Activated CD4-positive, alpha-beta T cell treated with anti-CD3 and anti-CD28 coated beads for 48 hours (primary cell): Measurements from ENCODE around the gene ELOB.

ENCODE experiments used
- DNase-seq: peaks from one replicate; pipeline ENCODE4 v3.0.0-alpha.2; 2020

Gene ELOB

DNA sequence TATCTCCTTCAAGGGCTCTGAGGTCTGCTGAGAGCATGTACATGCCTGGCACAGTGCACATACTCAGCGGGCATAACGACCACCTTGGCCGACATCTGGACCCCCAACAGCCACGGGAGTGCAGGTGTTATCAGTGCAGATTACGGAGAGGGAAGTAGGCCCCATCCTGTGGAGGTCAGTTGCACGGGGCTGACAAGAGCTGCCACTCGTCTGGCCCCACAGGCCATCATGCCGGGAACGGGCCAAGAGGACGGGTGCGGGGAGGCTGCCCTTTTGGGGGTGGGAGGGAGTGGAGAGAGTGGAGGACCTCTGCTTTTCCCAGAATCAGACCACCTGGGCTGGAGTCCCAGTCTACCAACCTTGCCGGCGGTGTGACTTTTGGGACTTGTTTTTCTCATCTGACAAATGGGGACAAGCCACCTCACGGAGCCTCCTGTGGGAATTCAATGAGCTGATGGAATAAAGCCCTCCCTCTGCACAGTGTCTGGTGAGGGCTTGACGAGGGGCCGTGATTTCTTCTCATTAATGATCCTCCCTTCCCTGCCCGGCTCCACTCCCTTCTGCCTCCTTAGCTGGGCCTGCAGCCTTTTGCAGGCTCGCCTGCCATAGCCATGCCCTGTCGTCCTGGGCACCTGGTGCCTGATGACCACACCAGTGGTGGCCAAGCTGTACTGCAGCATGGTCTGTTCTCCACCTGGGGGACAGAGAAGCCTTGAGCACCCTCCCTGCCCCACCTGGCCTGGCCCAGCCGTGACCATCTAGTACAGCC is 5.7 kb upstream of the ELOB start:
- DNase-seq, result no peak

- DNase-seq, result no peak
These were observed 3.2 kb upstream of the ELOB start for GRCh38 chr16:2779978-2780898.

- DNase-seq, result no peak
These were observed 2.3 kb upstream of the ELOB start for GRCh38 chr16:2779151-2779920.

DNA sequence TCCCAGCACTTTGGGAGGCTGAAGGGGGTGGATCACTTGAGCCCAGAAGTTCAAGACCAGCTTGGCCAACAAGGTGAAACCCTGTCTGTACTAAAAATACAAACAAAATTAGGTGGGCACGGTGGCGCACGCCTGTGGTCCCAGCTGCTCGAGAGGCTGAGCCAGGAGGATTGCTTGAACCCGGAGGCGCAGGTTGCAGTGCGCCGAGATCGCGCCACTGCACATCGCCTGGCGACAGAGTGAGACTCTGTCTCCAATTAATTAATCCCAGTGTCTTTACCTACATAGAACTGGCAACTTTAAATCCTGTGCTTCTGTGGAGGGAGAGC is 1.5 kb upstream of the ELOB start:
- DNase-seq, result no peak

DNA sequence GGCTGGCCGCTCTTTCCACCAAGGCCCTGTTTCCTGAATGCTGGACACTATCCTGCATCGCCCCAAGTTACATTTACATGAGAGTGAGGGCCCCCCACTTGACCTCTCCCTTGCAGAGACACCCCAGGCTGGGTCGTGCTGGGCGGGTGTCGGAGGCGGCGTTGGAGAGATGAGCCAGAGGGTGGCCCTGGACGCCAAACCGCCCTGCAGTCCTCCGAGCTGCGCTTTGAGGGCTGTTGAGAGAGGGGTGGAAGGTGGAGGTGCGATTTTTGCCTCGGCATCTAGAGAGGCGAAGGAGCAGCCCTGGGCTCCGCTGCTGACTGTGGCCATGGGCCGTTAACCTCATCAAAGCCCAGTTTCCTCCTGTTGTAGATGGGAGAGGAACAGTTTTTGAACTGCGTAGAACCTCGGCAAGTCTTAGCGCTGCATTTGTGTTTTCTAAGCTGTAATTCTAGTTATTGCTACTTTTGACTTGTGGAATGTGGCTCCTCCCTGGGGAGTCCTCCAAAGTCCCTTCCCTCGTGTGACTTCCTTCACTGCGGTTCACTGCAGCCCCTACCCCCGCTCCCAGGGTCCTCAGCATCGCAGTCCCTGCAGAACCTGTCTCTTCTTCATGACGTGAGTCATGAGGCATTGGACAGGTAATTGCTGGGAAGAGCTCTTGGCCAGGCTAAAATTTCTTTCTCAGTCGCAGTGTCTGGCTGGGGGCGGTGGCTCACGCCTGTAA is 986 bp upstream of the ELOB start:
- peak; percentile 45 for DNase-seq

DNA sequence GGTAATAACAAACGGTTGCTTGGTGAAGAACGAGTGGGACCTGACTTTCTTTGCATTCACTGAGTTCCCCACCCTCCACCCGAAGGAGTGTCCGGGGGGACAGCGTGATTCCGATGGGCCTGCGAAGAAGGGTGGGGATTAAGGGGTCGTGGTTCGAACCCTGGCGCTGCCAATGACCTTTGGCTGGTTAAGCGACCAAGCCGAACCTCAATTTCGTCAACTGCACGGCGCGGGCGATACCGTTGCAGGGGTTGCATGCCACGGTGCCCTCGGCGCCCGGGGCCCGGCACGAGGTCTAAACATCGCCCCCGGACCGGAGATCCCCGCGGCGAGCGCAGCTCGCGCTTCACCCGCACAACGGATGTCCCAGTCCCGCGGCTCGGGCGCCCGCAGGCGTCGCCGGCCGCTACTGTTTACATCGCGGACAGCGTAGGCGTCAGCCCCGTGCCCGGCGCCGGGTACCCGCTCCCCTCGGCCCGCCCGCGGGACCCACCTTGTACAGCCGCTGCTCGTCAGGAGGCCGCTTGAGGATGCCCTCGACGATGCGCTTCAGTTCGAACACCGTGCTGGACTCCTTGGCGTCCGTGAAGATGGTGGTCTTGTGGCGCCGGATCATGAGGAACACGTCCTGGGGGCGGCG is 460 bp downstream of the ELOB start:
- DNase-seq, result peak; percentile 56

DNA sequence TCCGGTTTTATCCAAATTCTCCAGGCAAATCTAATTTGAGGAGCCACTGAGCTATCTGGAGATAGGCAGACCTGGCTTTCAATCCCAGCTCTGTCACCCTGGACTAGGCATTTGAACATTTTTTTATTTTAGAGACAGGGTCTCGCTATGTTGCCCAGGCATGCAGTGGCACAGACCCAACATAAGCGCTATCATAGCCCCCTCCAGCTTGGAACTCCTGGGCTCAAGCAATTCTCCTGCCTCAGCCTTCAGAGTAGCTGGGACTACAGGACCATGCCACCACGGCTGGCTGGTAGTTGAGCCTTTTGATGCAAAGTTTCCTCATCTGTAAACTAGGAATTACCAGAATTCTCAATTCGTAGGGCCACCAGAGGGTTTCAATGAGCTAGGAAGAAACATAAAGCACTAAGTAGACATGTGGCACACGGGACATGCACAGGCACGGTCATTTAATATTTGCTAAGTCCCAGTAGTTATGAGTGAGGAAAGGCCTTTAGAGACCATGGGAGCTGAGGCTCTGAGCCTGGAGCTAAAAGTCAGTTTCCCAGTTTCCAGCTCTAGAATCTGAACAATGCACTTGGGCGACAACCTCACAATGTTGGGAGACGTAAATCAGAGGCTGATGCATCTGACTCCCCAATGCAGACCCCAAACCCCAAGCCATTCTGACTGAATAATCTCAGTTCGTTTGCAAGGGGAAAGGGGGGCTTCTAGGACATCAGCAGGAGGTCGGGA is 1.1 kb downstream of the ELOB start:
- no peak for DNase-seq

DNA sequence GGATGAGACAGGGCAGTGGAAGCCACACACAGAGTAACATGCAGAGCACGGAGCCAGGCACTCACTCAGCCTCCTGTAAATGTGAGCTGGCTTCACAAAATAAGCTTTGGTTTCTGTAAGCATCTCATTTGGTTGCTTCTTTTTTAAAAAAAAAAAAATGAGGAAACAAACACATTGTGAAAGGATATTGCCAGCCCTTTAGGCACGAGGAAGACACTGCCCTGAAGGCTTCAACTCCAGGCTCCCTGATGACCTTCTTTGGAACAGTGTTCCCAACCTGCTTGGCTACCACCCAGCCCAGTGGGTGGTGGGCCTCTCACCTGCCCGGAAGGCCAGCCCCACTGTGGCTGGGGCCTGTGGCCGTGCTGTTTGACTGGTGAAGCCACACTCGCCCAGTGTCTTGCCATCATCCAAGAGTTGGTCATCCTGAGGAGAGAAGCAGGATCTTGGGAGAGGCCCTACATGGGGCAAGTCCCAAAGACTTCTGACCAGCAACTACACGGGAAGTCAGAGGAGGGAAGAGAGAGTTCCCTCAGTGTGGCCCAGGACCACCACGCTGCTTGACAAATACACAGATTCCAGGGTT is 1.9 kb downstream of the ELOB start:
- no peak for DNase-seq

- DNase-seq, result no peak
These were observed 2.8 kb downstream of the ELOB start for GRCh38 chr16:2774161-2774891.

GRCh38 chr16:2773188-2773968 is 3.7 kb downstream of the ELOB start:
- DNase-seq, result no peak

GRCh38 chr16:2771496-2772402 is 5.3 kb downstream of the ELOB start:
- no peak for DNase-seq

DNA sequence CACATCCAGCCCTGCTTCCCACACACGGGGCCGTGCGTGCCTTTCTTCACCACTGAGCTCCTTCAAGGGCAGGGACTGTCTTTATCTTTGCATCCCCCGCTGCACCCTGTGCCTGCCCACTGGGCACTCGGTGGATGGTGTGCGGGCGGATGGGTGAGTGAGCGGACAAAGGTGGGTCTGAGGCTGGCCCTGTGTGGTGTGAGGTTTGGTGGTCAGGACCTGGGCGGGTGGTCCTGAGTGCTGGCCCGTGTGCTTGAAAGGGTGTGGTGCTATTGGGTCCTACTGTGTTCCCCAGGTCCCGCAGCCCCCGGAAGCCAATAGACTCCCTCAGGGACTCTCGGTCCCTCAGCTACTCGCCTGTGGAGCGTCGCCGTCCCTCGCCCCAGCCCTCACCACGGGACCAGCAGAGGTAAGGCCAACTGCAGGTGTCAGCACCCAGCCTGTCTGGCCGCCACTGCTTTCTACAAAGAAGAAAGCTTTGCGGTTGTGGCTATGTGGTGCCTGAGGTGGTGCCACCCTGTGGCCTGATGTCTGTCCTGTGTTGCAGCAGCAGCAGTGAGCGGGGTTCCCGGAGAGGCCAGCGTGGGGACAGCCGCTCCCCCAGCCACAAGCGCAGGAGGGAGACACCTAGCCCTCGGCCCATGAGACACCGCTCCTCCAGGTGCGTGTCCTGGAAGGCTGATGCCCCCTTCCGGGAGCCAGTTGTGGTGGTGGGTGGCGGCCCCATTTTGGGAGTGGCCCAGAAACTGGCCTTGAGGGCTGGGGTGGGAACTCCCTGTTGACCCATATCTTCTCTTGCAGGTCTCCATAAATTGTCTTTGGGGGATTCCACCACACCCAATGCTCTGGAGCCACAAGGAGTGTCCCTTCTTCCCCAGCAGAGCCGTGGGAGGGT is 6.8 kb downstream of the ELOB start:
- no peak for DNase-seq

- DNase-seq, result no peak
These were observed 7.4 kb downstream of the ELOB start for GRCh38 chr16:2769675-2770056.

DNA sequence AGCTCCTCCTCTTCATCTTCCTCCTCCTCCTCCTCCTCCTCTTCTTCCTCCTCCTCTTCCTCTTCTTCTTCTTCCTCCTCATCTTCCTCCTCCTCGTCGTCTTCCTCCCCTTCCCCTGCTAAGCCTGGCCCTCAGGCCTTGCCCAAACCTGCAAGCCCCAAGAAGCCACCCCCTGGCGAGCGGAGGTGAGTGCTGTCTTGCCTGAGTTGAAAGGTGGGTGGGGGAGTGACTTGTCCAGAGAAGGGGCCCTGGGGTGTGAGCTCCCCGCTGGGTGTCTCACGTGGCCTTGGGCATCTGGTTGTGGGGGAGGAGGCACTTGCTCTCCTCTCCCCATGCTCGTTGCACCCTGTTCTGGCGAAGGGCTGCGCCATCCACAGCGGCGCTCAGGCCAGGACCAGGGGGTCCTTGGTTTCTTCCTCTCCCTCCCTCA is 8.0 kb downstream of the ELOB start:
- DNase-seq, result no peak

DNA sequence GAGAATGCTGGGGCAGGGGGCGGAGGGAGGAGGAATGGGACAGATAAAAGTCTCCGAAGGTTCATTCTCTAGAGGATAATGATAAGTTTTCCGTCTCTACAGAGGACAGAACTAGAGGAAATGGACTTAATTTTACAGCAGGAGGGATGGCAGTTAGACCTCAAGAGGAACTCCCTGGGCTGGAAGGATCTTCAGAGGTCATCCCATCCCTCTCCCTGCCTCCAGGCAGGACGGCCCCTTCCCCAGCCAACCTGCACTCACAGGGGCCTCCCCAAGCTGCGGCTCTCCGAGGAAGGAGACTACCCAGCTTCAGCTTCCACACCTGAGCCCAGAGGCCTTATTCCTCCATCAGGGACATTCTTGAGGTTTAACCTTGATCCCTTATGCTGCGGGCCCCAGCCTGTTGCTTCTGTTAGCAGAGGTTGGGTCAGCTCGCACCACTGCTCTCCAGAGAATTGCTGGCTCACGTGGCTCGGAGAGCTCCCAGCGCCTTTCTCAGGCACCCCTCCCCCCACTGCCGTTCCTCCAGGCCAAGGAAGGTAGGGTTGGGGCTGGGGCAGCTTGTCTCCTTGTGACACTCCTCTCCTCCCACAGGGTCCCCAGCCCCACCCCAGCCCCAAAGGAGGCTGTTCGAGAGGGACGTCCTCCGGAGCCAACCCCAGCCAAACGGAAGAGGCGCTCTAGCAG is 8.5 kb downstream of the ELOB start:
- DNase-seq, result no peak

- DNase-seq, result no peak
These were observed 9.2 kb downstream of the ELOB start for GRCh38 chr16:2767891-2768290.
